Fibroblast of lung (primary cell): ENCODE data around the gene GRIK4. TPM values are rescaled to one million over a fixed set of nuclear protein-coding genes. Genes with fewer than 3 reads are reported as not detected.

Experiments used
- DNase-seq, 2 donors: peaks; one replicate each; pipeline versions ENCODE4 v3.0.0 to v3.0.0-alpha.2; 2010; ENCODE audit warnings: low read depth in 2 of 2
- H2AFZ ChIP-seq: 2 replicates; pipeline ENCODE4 v1.5.1; 2012; ENCODE audit warnings: low read length, control low read depth, inconsistent platforms
- H3K27ac ChIP-seq: 2 replicates; pipeline ENCODE4 v1.5.1; 2011; ENCODE audit warnings: low read length, control low read depth; ENCODE audit not compliant: insufficient read depth
- H3K27me3 ChIP-seq: 2 replicates; pipeline ENCODE4 v1.5.1; 2011; ENCODE audit warnings: mild to moderate bottlenecking, low read length; ENCODE audit not compliant: control insufficient read depth, insufficient read depth
- H3K36me3 ChIP-seq: 2 replicates; pipeline ENCODE4 v1.5.1; 2011; ENCODE audit warnings: low read length; ENCODE audit not compliant: control insufficient read depth, insufficient read depth
- H3K4me1 ChIP-seq: 2 replicates; pipeline ENCODE4 v1.5.1; 2011; ENCODE audit warnings: low read length; ENCODE audit not compliant: control insufficient read depth, insufficient read depth; ENCODE audit errors: extremely low read depth
- H3K4me2 ChIP-seq: 2 replicates; pipeline ENCODE4 v1.5.1; 2011; ENCODE audit warnings: low read length, control low read depth; ENCODE audit not compliant: insufficient read depth; ENCODE audit errors: extremely low read depth
- H3K4me3 ChIP-seq, 4 experiments: fragments of 200-600 bp in 1 of 4; sonication (generic) in 1 of 4; replicated peaks in 1 of 4; 2 replicates each; pipeline ENCODE4 v1.5.1; 2011 to 2016; ENCODE audit warnings: low read length in 4 of 4, low read depth in 3 of 4, mild to moderate bottlenecking in 3 of 4, control low read depth in 2 of 4, inconsistent platforms in 1 of 4, mixed read lengths in 1 of 4; ENCODE audit not compliant: insufficient read depth in 1 of 4; ENCODE audit errors: control extremely low read depth in 1 of 4
- H3K79me2 ChIP-seq: 2 replicates; pipeline ENCODE4 v1.5.1; 2012; ENCODE audit warnings: mild to moderate bottlenecking, low read length, inconsistent platforms; ENCODE audit not compliant: control insufficient read depth, insufficient read depth
- H3K9ac ChIP-seq: 2 replicates; pipeline ENCODE4 v1.5.1; 2011; ENCODE audit warnings: mild to moderate bottlenecking, low read length, control low read depth; ENCODE audit not compliant: insufficient read depth
- H3K9me3 ChIP-seq: 2 replicates; pipeline ENCODE4 v1.5.1; 2012; ENCODE audit warnings: low read depth, low read length; ENCODE audit not compliant: control insufficient read depth, insufficient read depth
- H4K20me1 ChIP-seq: 2 replicates; pipeline ENCODE4 v1.5.1; 2011; ENCODE audit warnings: low read length; ENCODE audit not compliant: control insufficient read depth, insufficient read depth; ENCODE audit errors: extremely low read depth
- EZH2 ChIP-seq: IDR thresholded peaks from 2 replicates; pipeline ENCODE4 v1.5.1; 2012; ENCODE audit warnings: low read length, control low read depth, mild to moderate bottlenecking; ENCODE audit errors: missing control alignments
- polyA plus RNA-seq, 2 donors: library from polyadenylated mRNA; depleted of rRNA in 1 of 2; stranded (reverse) in 1 of 2; unstranded in 1 of 2; fragments of >200 nt; gene quantifications; 2 replicates each; pipeline ENCODE4 v1.2.1, GENCODE V29; 2011 to 2012; ENCODE audit warnings: missing spikeins in 1 of 2
- total RNA-seq: library from RNA; depleted of rRNA; stranded (reverse); fragments of >200 nt; gene quantifications from 2 replicates; pipeline ENCODE4 v1.2.1, GENCODE V29; 2014
- TF ChIP-seq, protein P1 (sequence below), 2 donors: IDR thresholded peaks in 1 of 2; conservative IDR thresholded peaks in 1 of 2; 1 replicate in 1 of 2; 2 replicates in 1 of 2; pipeline ENCODE4 v1.5.1; 2011 to 2012; ENCODE audit warnings: low read length in 2 of 2, control low read depth in 1 of 2, inconsistent platforms in 1 of 2, low read depth in 1 of 2, mild to moderate bottlenecking in 1 of 2

The GRIK4 gene
- total and polyA plus RNA-seq, 2 donors (not counting 1 experiment from before 2014, with no cell fraction given): 0.17 to 1.5 TPM

DNA sequence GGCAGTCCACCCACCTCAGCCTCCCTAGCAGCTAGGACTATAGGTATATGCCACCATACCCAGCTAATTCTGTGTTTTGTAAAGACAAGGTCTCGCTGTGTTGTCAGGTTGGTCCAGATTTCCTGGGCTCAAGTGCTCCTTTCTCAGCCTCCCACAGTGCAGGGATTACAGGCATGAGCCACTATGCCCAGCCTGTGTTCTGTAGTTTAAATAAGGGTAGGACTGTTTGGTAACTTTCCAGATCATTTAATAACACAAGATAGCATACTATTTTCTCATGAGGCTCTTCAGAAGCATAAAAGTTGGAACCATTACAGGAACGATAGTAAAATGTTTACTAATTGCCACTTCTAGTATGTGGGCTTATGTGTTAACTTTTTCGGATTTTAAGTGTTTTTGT, 38.0 kb upstream of the GRIK4 start:
- no peaks in the 10 kb centered on the region for H4K20me1 ChIP-seq
- no peaks in the 10 kb centered on the region for H3K9me3 ChIP-seq
- no peak for DNase-seq
- no peak overlapping the region for H2AFZ ChIP-seq
- H3K27me3 ChIP-seq: no peaks in the 10 kb centered on the region
- H3K79me2 ChIP-seq: no peaks in the 10 kb centered on the region
- no peaks in the 10 kb centered on the region for H3K4me1 ChIP-seq
- H3K27ac ChIP-seq: no peak overlapping the region
- H3K4me2 ChIP-seq: no peak overlapping the region
- TF ChIP-seq, protein P1, sequence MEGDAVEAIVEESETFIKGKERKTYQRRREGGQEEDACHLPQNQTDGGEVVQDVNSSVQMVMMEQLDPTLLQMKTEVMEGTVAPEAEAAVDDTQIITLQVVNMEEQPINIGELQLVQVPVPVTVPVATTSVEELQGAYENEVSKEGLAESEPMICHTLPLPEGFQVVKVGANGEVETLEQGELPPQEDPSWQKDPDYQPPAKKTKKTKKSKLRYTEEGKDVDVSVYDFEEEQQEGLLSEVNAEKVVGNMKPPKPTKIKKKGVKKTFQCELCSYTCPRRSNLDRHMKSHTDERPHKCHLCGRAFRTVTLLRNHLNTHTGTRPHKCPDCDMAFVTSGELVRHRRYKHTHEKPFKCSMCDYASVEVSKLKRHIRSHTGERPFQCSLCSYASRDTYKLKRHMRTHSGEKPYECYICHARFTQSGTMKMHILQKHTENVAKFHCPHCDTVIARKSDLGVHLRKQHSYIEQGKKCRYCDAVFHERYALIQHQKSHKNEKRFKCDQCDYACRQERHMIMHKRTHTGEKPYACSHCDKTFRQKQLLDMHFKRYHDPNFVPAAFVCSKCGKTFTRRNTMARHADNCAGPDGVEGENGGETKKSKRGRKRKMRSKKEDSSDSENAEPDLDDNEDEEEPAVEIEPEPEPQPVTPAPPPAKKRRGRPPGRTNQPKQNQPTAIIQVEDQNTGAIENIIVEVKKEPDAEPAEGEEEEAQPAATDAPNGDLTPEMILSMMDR (conservative IDR thresholded peaks at IDR 0.05 in 1 of 2, IDR thresholded peaks at IDR 0.05 in 1 of 2; ENCODE audit: low read depth in 1 of 2, low read length in 2 of 2): no peak
- TF ChIP-seq EZH2: no peak
- H3K4me3 ChIP-seq: no peak overlapping the region
- peaks cover 7% of the 10 kb centered on the region for H3K36me3 ChIP-seq
- H3K9ac ChIP-seq: no peak overlapping the region

DNA sequence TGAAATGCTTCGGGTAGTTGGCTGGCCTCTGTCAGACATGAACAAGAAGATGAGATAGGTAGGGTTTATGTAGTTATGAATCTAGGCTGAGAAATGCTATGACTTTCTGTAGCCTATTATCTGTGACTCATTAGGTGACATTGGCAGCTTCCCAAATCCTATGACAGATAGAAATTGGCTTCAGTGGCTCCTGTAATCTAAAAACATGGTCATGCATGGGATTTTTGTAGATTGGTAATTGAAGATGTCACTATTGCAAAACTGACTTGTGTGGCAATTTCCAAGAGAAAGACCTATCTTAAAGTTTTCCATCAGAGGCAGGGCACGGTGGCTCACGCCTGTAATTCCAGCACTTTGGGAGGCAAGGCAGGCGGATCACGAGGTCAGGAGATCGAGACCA, 29.4 kb upstream of the GRIK4 start:
- Histone ChIP-seq H3K27me3 (no peaks in the 10 kb centered on the region), H3K4me1 (no peaks in the 10 kb centered on the region), H3K4me3 (no peak overlapping the region), H3K4me2 (no peak overlapping the region), H3K9me3 (no peaks in the 10 kb centered on the region), H3K36me3 (peaks cover 8% of the 10 kb centered on the region), H3K9ac (no peak overlapping the region), H4K20me1 (no peaks in the 10 kb centered on the region), H2AFZ (no peak overlapping the region), H3K27ac (no peak overlapping the region), H3K79me2 (no peaks in the 10 kb centered on the region)
- no peak for TF ChIP-seq EZH2
- TF ChIP-seq, protein P1 (conservative IDR thresholded peaks at IDR 0.05 in 1 of 2, IDR thresholded peaks at IDR 0.05 in 1 of 2; ENCODE audit: low read depth in 1 of 2, low read length in 2 of 2): no peak
- DNase-seq: peak in 1 of 2 donors; percentile 12

DNA sequence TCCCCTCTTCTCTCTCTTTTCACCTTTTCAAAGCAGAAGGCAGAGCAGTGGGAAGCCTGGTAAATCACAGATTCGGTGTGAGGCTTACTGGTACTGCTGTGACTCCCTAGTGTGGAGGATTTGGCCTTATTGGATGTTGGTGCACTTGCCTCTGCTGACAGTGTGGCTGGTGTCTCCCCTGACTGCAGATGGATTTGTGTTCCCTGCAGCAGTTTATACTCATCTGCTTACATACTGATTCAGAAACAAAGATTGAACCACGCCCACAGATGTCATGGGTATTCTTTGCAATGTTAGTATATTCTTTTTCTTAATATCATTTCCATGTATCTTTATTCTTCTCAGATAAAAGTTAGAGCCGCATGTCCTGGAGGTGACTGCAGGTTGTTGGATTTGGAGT, 26.8 kb upstream of the GRIK4 start:
- H3K36me3 ChIP-seq: peaks cover 8% of the 10 kb centered on the region
- H3K4me2 ChIP-seq: no peak overlapping the region
- TF ChIP-seq, protein P1 (conservative IDR thresholded peaks at IDR 0.05 in 1 of 2, IDR thresholded peaks at IDR 0.05 in 1 of 2; ENCODE audit: low read depth in 1 of 2, low read length in 2 of 2): no peak
- TF ChIP-seq EZH2: no peak
- H3K27ac ChIP-seq: no peak overlapping the region
- no peaks in the 10 kb centered on the region for H3K4me1 ChIP-seq
- no peaks in the 10 kb centered on the region for H3K27me3 ChIP-seq
- H3K9me3 ChIP-seq: no peaks in the 10 kb centered on the region
- no peaks in the 10 kb centered on the region for H4K20me1 ChIP-seq
- H2AFZ ChIP-seq: no peak overlapping the region
- no peak overlapping the region for H3K4me3 ChIP-seq
- H3K79me2 ChIP-seq: no peaks in the 10 kb centered on the region
- DNase-seq: no peak
- H3K9ac ChIP-seq: no peak overlapping the region
